GM21825 (cell line): ENCODE results near the gene SPATA3.
"Not testable (repeated sequence)": the region's sequence is repeated elsewhere in the genome, so short reads cannot be mapped to it uniquely, and the experiment has no call there.

Source experiments
- ATAC-seq: cut with Tn5 transposase; IDR thresholded peaks from one replicate; pipeline ENCODE4 v1.9.1; 2021; ENCODE audit warnings: mild to moderate bottlenecking, moderate library complexity; ENCODE audit not compliant: unreplicated experiment

The SPATA3 gene

GRCh38 chr2:230991598-230991997, 4.3 kb upstream of the SPATA3 start:
- no peak for ATAC-seq

- no peak for ATAC-seq
These were observed 740 bp downstream of the SPATA3 start for GRCh38 chr2:230996661-230997060.

GRCh38 chr2:230998882-230999281, 3.0 kb downstream of the SPATA3 start:
- no peak for ATAC-seq

- ATAC-seq: no peak
These were observed 3.6 kb downstream of the SPATA3 start for GRCh38 chr2:230999477-230999876.

GRCh38 chr2:231000211-231000904, 4.4 kb downstream of the SPATA3 start:
- no peak for ATAC-seq

GRCh38 chr2:231001036-231001435, 5.1 kb downstream of the SPATA3 start:
- ATAC-seq: no peak

- no peak for ATAC-seq
These were observed 6.0 kb downstream of the SPATA3 start for GRCh38 chr2:231001921-231002320.

- ATAC-seq: no peak
These were observed 6.7 kb downstream of the SPATA3 start for GRCh38 chr2:231002641-231003040.

- no peak for ATAC-seq
These were observed 7.3 kb downstream of the SPATA3 start for GRCh38 chr2:231003186-231003585.

- ATAC-seq: not testable (repeated sequence)
These were observed 9.0 kb downstream of the SPATA3 start for GRCh38 chr2:231004930-231005329.

GRCh38 chr2:231007286-231008098, 11.6 kb downstream of the SPATA3 start:
- no peak for ATAC-seq

GRCh38 chr2:231008131-231008530, 12.2 kb downstream of the SPATA3 start:
- ATAC-seq: no peak

- no peak for ATAC-seq
These were observed 13.5 kb downstream of the SPATA3 start for GRCh38 chr2:231009236-231009919.

- ATAC-seq: no peak
These were observed 14.3 kb downstream of the SPATA3 start for GRCh38 chr2:231010201-231010730.

GRCh38 chr2:231011526-231011925, 15.6 kb downstream of the SPATA3 start:
- no peak for ATAC-seq

- ATAC-seq: no peak
These were observed 16.5 kb downstream of the SPATA3 start for GRCh38 chr2:231012463-231012862.

- ATAC-seq: no peak
These were observed 17.9 kb downstream of the SPATA3 start for GRCh38 chr2:231013820-231014219.

GRCh38 chr2:231015478-231015877, 19.6 kb downstream of the SPATA3 start:
- no peak for ATAC-seq

GRCh38 chr2:231015926-231016325, 20.0 kb downstream of the SPATA3 start:
- no peak for ATAC-seq

GRCh38 chr2:231016566-231017230, 20.8 kb downstream of the SPATA3 start:
- no peak for ATAC-seq

GRCh38 chr2:231017231-231017598, 21.3 kb downstream of the SPATA3 start:
- ATAC-seq: no peak
